H9 (cell line): Measurements from ENCODE around the gene TSPAN9. TPM values are rescaled to one million over a fixed set of nuclear protein-coding genes. Genes with fewer than 3 reads are reported as not detected.

Experiments
- DNase-seq: peaks from one replicate; pipeline ENCODE4 v3.0.0-alpha.2; 2017
- H2AFZ ChIP-seq: one replicate; pipeline ENCODE4 v1.6.1; 2013; ENCODE audit warnings: mild to moderate bottlenecking, low read length, control low read depth, moderate library complexity
- H2AK5ac ChIP-seq: 2 replicates; pipeline ENCODE4 v1.6.1; 2013; ENCODE audit warnings: low read length, control low read depth, mixed read lengths; ENCODE audit not compliant: insufficient read length
- H2BK120ac ChIP-seq: one replicate; pipeline ENCODE4 v1.6.1; 2013; ENCODE audit warnings: low read depth, mild to moderate bottlenecking, low read length, control low read depth, inconsistent platforms; ENCODE audit not compliant: poor library complexity, severe bottlenecking
- H2BK12ac ChIP-seq: 2 replicates; pipeline ENCODE4 v1.6.1; 2013; ENCODE audit warnings: low read length, control low read depth, mixed read lengths, low read depth; ENCODE audit not compliant: insufficient read length
- H2BK15ac ChIP-seq: 2 replicates; pipeline ENCODE4 v1.6.1; 2013; ENCODE audit warnings: low read depth, low read length, control low read depth
- H2BK20ac ChIP-seq: one replicate; pipeline ENCODE4 v1.6.1; 2013; ENCODE audit warnings: low read depth, mild to moderate bottlenecking, low read length, control low read depth, inconsistent platforms; ENCODE audit not compliant: poor library complexity, severe bottlenecking
- H2BK5ac ChIP-seq: 2 replicates; pipeline ENCODE4 v1.6.1; 2013; ENCODE audit warnings: low read length, control low read depth, mixed read lengths; ENCODE audit not compliant: insufficient read length
- H3K14ac ChIP-seq: 2 replicates; pipeline ENCODE4 v1.6.1; 2013; ENCODE audit warnings: low read length, control low read depth; ENCODE audit not compliant: insufficient read depth
- H3K18ac ChIP-seq: 2 replicates; pipeline ENCODE4 v1.6.1; 2013; ENCODE audit warnings: low read depth, mild to moderate bottlenecking, mixed read lengths, low read length, control low read depth; ENCODE audit not compliant: insufficient read length
- H3K23ac ChIP-seq: 2 replicates; pipeline ENCODE4 v1.6.1; 2013; ENCODE audit warnings: low read length, control low read depth, mixed read lengths, low read depth; ENCODE audit not compliant: insufficient read length
- H3K23me2 ChIP-seq: 2 replicates; pipeline ENCODE4 v1.6.1; 2013; ENCODE audit warnings: low read depth, mild to moderate bottlenecking, mixed read lengths, low read length, control low read depth; ENCODE audit not compliant: insufficient read length, poor library complexity, severe bottlenecking
- H3K27ac ChIP-seq: 2 replicates; pipeline ENCODE4 v1.5.1; 2013; ENCODE audit warnings: low read length, control low read depth, mixed read lengths, low read depth; ENCODE audit not compliant: insufficient read length
- H3K27me3 ChIP-seq: 2 replicates; pipeline ENCODE4 v1.6.1; 2013; ENCODE audit warnings: low read length, control low read depth, inconsistent platforms; ENCODE audit not compliant: insufficient read depth
- H3K4ac ChIP-seq: 2 replicates; pipeline ENCODE4 v1.6.1; 2013; ENCODE audit warnings: low read depth, mild to moderate bottlenecking, control low read depth, inconsistent platforms, low read length, moderate library complexity
- H3K4me1 ChIP-seq: 2 replicates; pipeline ENCODE4 v1.6.1; 2013; ENCODE audit warnings: low read length, control low read depth, inconsistent platforms; ENCODE audit not compliant: insufficient read depth
- H3K4me2 ChIP-seq: 2 replicates; pipeline ENCODE4 v1.6.1; 2013; ENCODE audit warnings: low read length, control low read depth, mixed read lengths; ENCODE audit not compliant: insufficient read length, insufficient read depth
- H3K56ac ChIP-seq: 2 replicates; pipeline ENCODE4 v1.6.1; 2013; ENCODE audit warnings: low read depth, mild to moderate bottlenecking, mixed read lengths, low read length, control low read depth; ENCODE audit not compliant: insufficient read length
- H3K79me1 ChIP-seq: 2 replicates; pipeline ENCODE4 v1.6.1; 2013; ENCODE audit warnings: low read depth, mild to moderate bottlenecking, moderate library complexity, low read length, control low read depth, inconsistent platforms; ENCODE audit not compliant: insufficient read depth, poor library complexity, severe bottlenecking
- H3K79me2 ChIP-seq: 2 replicates; pipeline ENCODE4 v1.6.1; 2013; ENCODE audit warnings: low read length, control low read depth, inconsistent platforms; ENCODE audit not compliant: insufficient read depth
- H3K9ac ChIP-seq: 2 replicates; pipeline ENCODE4 v1.6.1; 2013; ENCODE audit warnings: low read length, control low read depth, mixed read lengths; ENCODE audit not compliant: insufficient read length; ENCODE audit errors: extremely low read depth
- H3K9me3 ChIP-seq: one replicate; pipeline ENCODE4 v1.6.1; 2013; ENCODE audit warnings: low read depth, low read length, inconsistent platforms; ENCODE audit not compliant: control insufficient read depth
- H3T11ph ChIP-seq: one replicate; pipeline ENCODE4 v1.6.1; 2013; ENCODE audit warnings: mild to moderate bottlenecking, low read length, control low read depth, inconsistent platforms
- H4K20me1 ChIP-seq: one replicate; pipeline ENCODE4 v1.6.1; 2013; ENCODE audit not compliant: control insufficient read depth, insufficient read length, insufficient read depth
- H4K5ac ChIP-seq: 2 replicates; pipeline ENCODE4 v1.6.1; 2013; ENCODE audit warnings: low read depth, mild to moderate bottlenecking, mixed read lengths, low read length, control low read depth; ENCODE audit not compliant: insufficient read length
- H4K8ac ChIP-seq: replicated peaks from 2 replicates; pipeline ENCODE4 v1.6.1; 2013; ENCODE audit warnings: low read length, control low read depth, mixed read lengths, low read depth; ENCODE audit not compliant: insufficient read length
- H4K91ac ChIP-seq: 2 replicates; pipeline ENCODE4 v1.6.1; 2013; ENCODE audit warnings: low read depth, mild to moderate bottlenecking, moderate library complexity, mixed read lengths, low read length, control low read depth; ENCODE audit not compliant: insufficient read length
- H3K27ac Mint-ChIP-seq, 3 experiments: 2 replicates in 2 of 3; 3 replicates in 1 of 3; pipeline ENCODE4 v1.8.0; 2020 to 2021; ENCODE audit warnings: mixed read lengths in 3 of 3, mild to moderate bottlenecking in 1 of 3, moderate library complexity in 1 of 3
- H3K27me3 Mint-ChIP-seq: 2 replicates; pipeline ENCODE4 v1.8.0; 2021; ENCODE audit warnings: low read depth, mild to moderate bottlenecking, moderate library complexity, mixed read lengths
- H3K36me3 Mint-ChIP-seq, 3 experiments: 2 replicates in 2 of 3; 3 replicates in 1 of 3; pipeline ENCODE4 v1.8.0; 2020 to 2021; ENCODE audit warnings: low read depth in 3 of 3, mixed read lengths in 3 of 3; ENCODE audit not compliant: insufficient read depth in 1 of 3
- H3K4me1 Mint-ChIP-seq, 2 experiments: 2 replicates each; pipeline ENCODE4 v1.8.0; 2020; ENCODE audit warnings: mixed read lengths in 2 of 2
- H3K4me3 Mint-ChIP-seq, 2 experiments: 2 replicates in 1 of 2; 3 replicates in 1 of 2; pipeline ENCODE4 v1.8.0; 2020 to 2021; ENCODE audit warnings: mild to moderate bottlenecking in 2 of 2, mixed read lengths in 2 of 2, moderate library complexity in 1 of 2
- H3K9me3 Mint-ChIP-seq, 2 experiments: 2 replicates in 1 of 2; 3 replicates in 1 of 2; pipeline ENCODE4 v1.8.0; 2020; ENCODE audit warnings: mild to moderate bottlenecking in 2 of 2, mixed read lengths in 2 of 2, moderate library complexity in 1 of 2
- CTCF ChIP-seq: fragments of 200-600 bp; sonication (generic); conservative IDR thresholded peaks from 3 replicates; pipeline ENCODE4 v1.8.0; 2021; ENCODE audit warnings: antibody characterized with exemption, mild to moderate bottlenecking
- WGBS: extraction: QIAGEN DNeasy Blood & Tissue Kit; methylation state at CpG from one replicate; pipeline ENCODE4 v1.1.7; 2013; ENCODE audit warnings: missing lambda C conversion rate, low lambda C conversion rate, mixed read lengths; ENCODE audit not compliant: insufficient read length; ENCODE audit errors: extremely low coverage; 5-methylcytosine and 5-hydroxymethylcytosine counted together
- total RNA-seq: library from RNA; stranded (reverse); gene quantifications from 2 replicates; pipeline ENCODE4 v1.2.1, GENCODE V29; 2021

TSPAN9 gene
- total RNA-seq, 1 experiment from 2014 or later, result 19.0 TPM

GRCh38 chr12:3288690-3289089, 211.5 kb downstream of the TSPAN9 start:
- Histone ChIP-seq H2AK5ac (no peak overlapping the region), H3K79me2 (no peaks in the 10 kb centered on the region), H3K56ac (no peak overlapping the region), H4K5ac (no peak overlapping the region), H4K20me1 (no peaks in the 10 kb centered on the region), H3K14ac (no peak overlapping the region), H3K4ac (no peak overlapping the region), H3K9me3 (no peaks in the 10 kb centered on the region), H3T11ph (no peak overlapping the region), H3K23me2 (no peaks in the 10 kb centered on the region), H3K4me2 (no peak overlapping the region), H4K8ac (no peak overlapping the region), H3K27me3 (no peaks in the 10 kb centered on the region), H2AFZ (no peak overlapping the region), H3K9ac (no peak overlapping the region), H4K91ac (no peak overlapping the region), H2BK20ac (no peak overlapping the region), H3K79me1 (no peaks in the 10 kb centered on the region), H3K4me1 (no peaks in the 10 kb centered on the region), H2BK120ac (no peak overlapping the region), H3K23ac (no peak overlapping the region), H2BK15ac (no peak overlapping the region), H2BK5ac (no peak overlapping the region), H2BK12ac (no peak overlapping the region), H3K27ac (no peak overlapping the region), H3K18ac (no peak overlapping the region)
- WGBS, result no CpG with 5 or more reads among the region's 8 CpGs
- Mint-ChIP-seq H3K4me1 (peaks cover 0 to 16% of the 10 kb centered on the region in 2 experiments; a peak in 2 of 4 replicates), H3K9me3 (no peaks in the 10 kb centered on the region), H3K27me3 (peaks cover 7% of the 10 kb centered on the region), H3K4me3 (no peak overlapping the region), H3K36me3 (no peaks in the 10 kb centered on the region), H3K27ac (no peak overlapping the region)
- TF ChIP-seq CTCF, result no peak
- DNase-seq, result no peak
